Measurements from ENCODE around the gene KRT31.

GRCh38 chr17:41377546-41377945 is 19.9 kb downstream of the KRT31 start:
- TF ChIP-seq EP300 (IDR thresholded peaks at IDR 0.05), result no peak
- TF ChIP-seq CTCF (IDR thresholded peaks at IDR 0.05), result no peak
- no peak for TF ChIP-seq POLR2A (IDR thresholded peaks at IDR 0.05)
